Parietal lobe (tissue), 1 donor: ENCODE data around the gene GLYATL3. TPM values are rescaled to one million over a fixed set of nuclear protein-coding genes. Genes with fewer than 3 reads are reported as not detected.

Experiments used
- total RNA-seq: library from RNA; depleted of rRNA; stranded (reverse); fragments of >200 nt; gene quantifications from one replicate; pipeline ENCODE4 v1.2.3, GENCODE V29; 2014

Gene GLYATL3
- total RNA-seq = not detected

GRCh38 chr6:49499623-49500022 is at the start of gene GLYATL3:
Gene GLYATL3 (plus strand): TSS chr6:49499923. CDS start chr6:49511991, 12,068 bp downstream.

GRCh38 chr6:49462927-49463611 is 36.7 kb upstream of the GLYATL3 start, which contains the start of the genes CENPQ and MMUT:
Gene CENPQ (plus strand): TSS chr6:49463370. CDS start chr6:49470177, 6,807 bp downstream.
Gene MMUT (minus strand): TSS chr6:49463253. CDS start chr6:49459466, 3,787 bp downstream.

GRCh38 chr6:49550492-49551077 is 50.9 kb downstream of the GLYATL3 start, which contains the start of gene C6orf141:
Gene C6orf141 (plus strand): TSS chr6:49550668. CDS start chr6:49550793, 125 bp downstream.

Other genes with a start within 250 kb of the GLYATL3 start
- gene MMUT, start 36.7 kb upstream of the GLYATL3 start, total RNA-seq = 22.8 TPM
- 5.0 TPM for gene CENPQ, start 36.6 kb upstream of the GLYATL3 start, total RNA-seq
- gene C6orf141, start 50.7 kb downstream of the GLYATL3 start, total RNA-seq = 1.3 TPM
- gene RHAG, start 136.9 kb downstream of the GLYATL3 start, total RNA-seq = 0.31 TPM
- 0.31 TPM for gene CRISP2, start 213.6 kb downstream of the GLYATL3 start, total RNA-seq
- not detected for gene CRISP3, start 244.5 kb downstream of the GLYATL3 start, total RNA-seq